K562 (cell line): Measurements from ENCODE around the gene CCDC85B. TPM values are rescaled to one million over a fixed set of nuclear protein-coding genes. Genes with fewer than 3 reads are reported as not detected.

Source experiments
- ADNP ChIP-seq: fragments of 200-800 bp; sonication (Bioruptor generic); IDR thresholded peaks from 2 replicates; pipeline ENCODE4 v1.6.1; 2016; ENCODE audit warnings: missing genetic modification characterization, missing compliant biosample characterization
- ATF7 ChIP-seq: fragments of 450-650 bp; IDR thresholded peaks from 2 replicates; pipeline ENCODE4 v1.7.1; 2014; ENCODE audit warnings: mild to moderate bottlenecking, moderate library complexity
- CBFA2T3 ChIP-seq: fragments of 450-650 bp; IDR thresholded peaks from 2 replicates; pipeline ENCODE4 v1.6.1; 2017
- CBX2 ChIP-seq: fragments of 200-600 bp; sonication (generic); IDR thresholded peaks from one replicate; pipeline ENCODE4 v1.6.1; 2012; ENCODE audit warnings: mild to moderate bottlenecking, low read length, inconsistent platforms; ENCODE audit not compliant: insufficient read depth, poor library complexity, severe bottlenecking
- CHD2 ChIP-seq: IDR thresholded peaks from 2 replicates; pipeline ENCODE4 v1.6.1; 2011; ENCODE audit warnings: low read depth, low read length
- DPF2 ChIP-seq: fragments of 450-650 bp; IDR thresholded peaks from 2 replicates; pipeline ENCODE4 v1.6.1; 2016
- EGR1 ChIP-seq: fragments of 450-650 bp; conservative IDR thresholded peaks from 2 replicates; pipeline ENCODE4 v1.6.1; 2017; ENCODE audit warnings: mild to moderate bottlenecking
- EP300 ChIP-seq: IDR thresholded peaks from 2 replicates; pipeline ENCODE4 v1.6.1; 2012; ENCODE audit warnings: low read length, improper control_type of control experiment
- FUS ChIP-seq: fragments of 200-400 bp; formaldehyde crosslinking; optimal IDR thresholded peaks from 2 replicates; pipeline ENCODE3; 2017; ENCODE audit warnings: low read depth, low read length
- GATAD2A ChIP-seq: fragments of 450-650 bp; IDR thresholded peaks from 2 replicates; pipeline ENCODE4 v1.6.1; 2017
- GTF2E2 ChIP-seq: fragments of 200-800 bp; sonication (Bioruptor generic); IDR thresholded peaks from 2 replicates; pipeline ENCODE4 v1.6.1; 2016; ENCODE audit warnings: missing genetic modification characterization, missing compliant biosample characterization
- HCFC1 ChIP-seq: IDR thresholded peaks from 2 replicates; pipeline ENCODE4 v1.6.1; 2012; ENCODE audit warnings: low read depth, low read length, improper control_type of control experiment
- HMGN3 ChIP-seq: IDR thresholded peaks from 2 replicates; pipeline ENCODE4 v1.6.1; 2011; ENCODE audit warnings: borderline replicate concordance, low read depth, mild to moderate bottlenecking, mixed read lengths, low read length; ENCODE audit not compliant: insufficient read length; ENCODE audit errors: extremely low read depth
- MYC ChIP-seq, 2 experiments: fragments of 250-450 bp in 1 of 2; sonication (Bioruptor Pico) in 1 of 2; IDR thresholded peaks; 2 replicates each; pipeline versions ENCODE4 v1.5.1 to v1.6.1; 2012 to 2021; ENCODE audit warnings: low read depth in 2 of 2, borderline replicate concordance in 1 of 2, improper control_type of control experiment in 1 of 2, low read length in 1 of 2, mild to moderate bottlenecking in 1 of 2, moderate library complexity in 1 of 2
- NFIX ChIP-seq: fragments of 250-450 bp; sonication (Bioruptor Pico); IDR thresholded peaks from 2 replicates; pipeline ENCODE4 v1.4.0; 2020; ENCODE audit warnings: low read depth, mild to moderate bottlenecking, moderate library complexity
- TEAD4 ChIP-seq, 2 experiments: sonication (generic) in 1 of 2; formaldehyde crosslinking in 1 of 2; IDR thresholded peaks; 2 replicates each; pipeline versions ENCODE4 v1.6.1 to v1.8.0; 2012 to 2022; ENCODE audit warnings: borderline replicate concordance in 1 of 2, inconsistent platforms in 1 of 2, low read length in 1 of 2, mild to moderate bottlenecking in 1 of 2, missing genetic modification reagents in 1 of 2
- TSC22D4 ChIP-seq: fragments of 450-650 bp; IDR thresholded peaks from 2 replicates; pipeline ENCODE4 v1.6.1; 2016; ENCODE audit warnings: missing genetic modification characterization, missing biosample characterization, control low read depth
- YY1 ChIP-seq, 3 experiments: IDR thresholded peaks; 2 replicates each; pipeline ENCODE4 v1.6.1; 2011; ENCODE audit warnings: low read length in 2 of 3, mild to moderate bottlenecking in 2 of 3, moderate library complexity in 2 of 3, borderline replicate concordance in 1 of 3, control low read depth in 1 of 3, low read depth in 1 of 3; ENCODE audit not compliant: insufficient read depth in 3 of 3, insufficient replicate concordance in 2 of 3, control insufficient read depth in 1 of 3, insufficient read length in 1 of 3; ENCODE audit errors: extremely low read depth in 1 of 3
- ZEB2 ChIP-seq: fragments of 450-650 bp; IDR thresholded peaks from 2 replicates; pipeline ENCODE4 v1.6.1; 2016
- ZFPM2 ChIP-seq: fragments of 250-450 bp; sonication (Bioruptor Pico); IDR thresholded peaks from 2 replicates; pipeline ENCODE4 v1.5.1; 2022; ENCODE audit warnings: mild to moderate bottlenecking
- ZKSCAN8 ChIP-seq: fragments of 200-800 bp; sonication (Bioruptor generic); IDR thresholded peaks from 2 replicates; pipeline ENCODE4 v1.6.1; 2016; ENCODE audit warnings: missing genetic modification characterization, missing compliant biosample characterization
- ZNF12 ChIP-seq: sonication (generic); formaldehyde crosslinking; IDR thresholded peaks from 2 replicates; pipeline ENCODE4 v1.4.0; 2020; ENCODE audit warnings: mild to moderate bottlenecking, missing genetic modification reagents
- ZNF431 ChIP-seq: sonication (generic); formaldehyde crosslinking; IDR thresholded peaks from 2 replicates; pipeline ENCODE4 v1.8.0; 2022; ENCODE audit warnings: mild to moderate bottlenecking, missing genetic modification reagents
- polyA plus RNA-seq, 8 experiments: library from polyadenylated mRNA; depleted of rRNA in 4 of 8; stranded (reverse) in 5 of 8; unstranded in 3 of 8; fragments of >200 nt; fragmentation: Nextera tagmentation in 2 of 8; fragmentation: Illumina TruSeq in 1 of 8; extraction: Ambion mirVana in 2 of 8; extraction: Trizol in 1 of 8; gene quantifications; 2 replicates each; pipeline versions ENCODE4 v1.2.1 to v1.2.3, GENCODE V29; 2011 to 2014; ENCODE audit warnings: inconsistent platforms in 1 of 8, missing spikeins in 1 of 8
- total RNA-seq, 7 experiments: library from RNA; depleted of rRNA in 6 of 7; stranded (reverse); fragments of >200 nt in 6 of 7; fragmentation: Illumina TruSeq in 2 of 7; extraction: Trizol in 2 of 7; gene quantifications; 2 replicates each; pipeline versions ENCODE4 v1.2.1 to v1.2.3, GENCODE V29; 2011 to 2021; ENCODE audit warnings: low replicate concordance in 1 of 7
- TF ChIP-seq, protein P1 (sequence below), 2 experiments: fragments of 450-650 bp in 1 of 2; IDR thresholded peaks; 2 replicates each; pipeline ENCODE4 v1.6.1; 2011 to 2017; ENCODE audit warnings: low read depth in 2 of 2, antibody characterized with exemption in 1 of 2, borderline replicate concordance in 1 of 2, low read length in 1 of 2, mild to moderate bottlenecking in 1 of 2, mixed read lengths in 1 of 2; ENCODE audit not compliant: control insufficient read depth in 1 of 2
- TF ChIP-seq, protein P2 (sequence below): conservative IDR thresholded peaks from 2 replicates; pipeline ENCODE4 v1.6.1; 2011; ENCODE audit warnings: low read depth, mild to moderate bottlenecking, low read length; ENCODE audit not compliant: control insufficient read depth

The CCDC85B gene
- total and polyA plus RNA-seq, 9 of the 15 experiments (the other 6 are each of a cell fraction or from before 2014, with no cell fraction given) = 0.14 to 138 (median 6.2) TPM

DNA sequence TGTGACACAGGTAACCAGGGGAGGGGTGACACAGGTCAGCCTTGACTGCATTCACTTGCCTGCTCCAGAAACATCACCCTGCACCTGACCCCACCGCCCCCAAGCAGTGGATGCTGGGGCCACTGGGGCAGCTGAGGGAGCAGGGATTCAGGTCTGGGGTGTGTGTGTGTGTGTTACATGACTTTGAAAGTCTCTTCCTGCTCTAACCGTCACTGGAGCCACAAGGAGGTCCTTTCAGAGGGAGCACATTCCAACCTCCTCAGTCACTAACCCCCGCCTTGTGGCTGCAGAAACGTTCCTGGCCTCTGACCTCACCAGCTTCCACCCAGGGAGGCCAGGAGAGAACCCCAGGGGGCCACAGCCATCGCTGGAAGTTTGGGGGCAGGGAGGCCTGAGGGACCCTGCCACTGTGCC is 12.6 kb downstream of the CCDC85B start (continued):
- TF ChIP-seq, protein P1, sequence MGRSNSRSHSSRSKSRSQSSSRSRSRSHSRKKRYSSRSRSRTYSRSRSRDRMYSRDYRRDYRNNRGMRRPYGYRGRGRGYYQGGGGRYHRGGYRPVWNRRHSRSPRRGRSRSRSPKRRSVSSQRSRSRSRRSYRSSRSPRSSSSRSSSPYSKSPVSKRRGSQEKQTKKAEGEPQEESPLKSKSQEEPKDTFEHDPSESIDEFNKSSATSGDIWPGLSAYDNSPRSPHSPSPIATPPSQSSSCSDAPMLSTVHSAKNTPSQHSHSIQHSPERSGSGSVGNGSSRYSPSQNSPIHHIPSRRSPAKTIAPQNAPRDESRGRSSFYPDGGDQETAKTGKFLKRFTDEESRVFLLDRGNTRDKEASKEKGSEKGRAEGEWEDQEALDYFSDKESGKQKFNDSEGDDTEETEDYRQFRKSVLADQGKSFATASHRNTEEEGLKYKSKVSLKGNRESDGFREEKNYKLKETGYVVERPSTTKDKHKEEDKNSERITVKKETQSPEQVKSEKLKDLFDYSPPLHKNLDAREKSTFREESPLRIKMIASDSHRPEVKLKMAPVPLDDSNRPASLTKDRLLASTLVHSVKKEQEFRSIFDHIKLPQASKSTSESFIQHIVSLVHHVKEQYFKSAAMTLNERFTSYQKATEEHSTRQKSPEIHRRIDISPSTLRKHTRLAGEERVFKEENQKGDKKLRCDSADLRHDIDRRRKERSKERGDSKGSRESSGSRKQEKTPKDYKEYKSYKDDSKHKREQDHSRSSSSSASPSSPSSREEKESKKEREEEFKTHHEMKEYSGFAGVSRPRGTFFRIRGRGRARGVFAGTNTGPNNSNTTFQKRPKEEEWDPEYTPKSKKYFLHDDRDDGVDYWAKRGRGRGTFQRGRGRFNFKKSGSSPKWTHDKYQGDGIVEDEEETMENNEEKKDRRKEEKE (IDR thresholded peaks at IDR 0.05; ENCODE audit: borderline replicate concordance in 1 of 2, control insufficient read depth in 1 of 2, low read depth in 2 of 2, low read length in 1 of 2) = 0 out of 4 replicates have a peak, but pooled peaks of 1 of the 2 experiments have one; percentile 25
- peak; percentile 29 for TF ChIP-seq HMGN3
- TF ChIP-seq HCFC1 = no peak
- no peak for TF ChIP-seq CHD2
- TF ChIP-seq, protein P2, sequence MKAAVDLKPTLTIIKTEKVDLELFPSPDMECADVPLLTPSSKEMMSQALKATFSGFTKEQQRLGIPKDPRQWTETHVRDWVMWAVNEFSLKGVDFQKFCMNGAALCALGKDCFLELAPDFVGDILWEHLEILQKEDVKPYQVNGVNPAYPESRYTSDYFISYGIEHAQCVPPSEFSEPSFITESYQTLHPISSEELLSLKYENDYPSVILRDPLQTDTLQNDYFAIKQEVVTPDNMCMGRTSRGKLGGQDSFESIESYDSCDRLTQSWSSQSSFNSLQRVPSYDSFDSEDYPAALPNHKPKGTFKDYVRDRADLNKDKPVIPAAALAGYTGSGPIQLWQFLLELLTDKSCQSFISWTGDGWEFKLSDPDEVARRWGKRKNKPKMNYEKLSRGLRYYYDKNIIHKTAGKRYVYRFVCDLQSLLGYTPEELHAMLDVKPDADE = peak; percentile 42; the same call in 1 of the 2 replicates
- 0 out of 2 replicates have a peak, but pooled peaks have one; percentile 45 for TF ChIP-seq ZNF431 (CRISPR knock-in tag)
- TF ChIP-seq CBFA2T3 = peak; percentile 41; the same call in 1 of the 2 replicates
- 0 out of 2 replicates have a peak, but pooled peaks have one; percentile 61 for TF ChIP-seq ZKSCAN8 (CRISPR knock-in tag)
- peak; percentile 78 for TF ChIP-seq TEAD4 (IDR thresholded peaks at IDR 0.05; ENCODE audit: low read length)
- TF ChIP-seq TEAD4 (CRISPR knock-in tag; IDR thresholded peaks at IDR 0.05; ENCODE audit: borderline replicate concordance) = 0 out of 2 replicates have a peak, but pooled peaks have one; percentile 72
- TF ChIP-seq MYC (IDR thresholded peaks at IDR 0.05; ENCODE audit: low read depth, low read length) = 0 out of 2 replicates have a peak, but pooled peaks have one; percentile 22
- no peak for TF ChIP-seq MYC (CRISPR knock-in tag; IDR thresholded peaks at IDR 0.05; ENCODE audit: borderline replicate concordance, low read depth)
- peak; percentile 25; the same call in 1 of the 2 replicates for TF ChIP-seq EGR1
- peak; percentile 30; the same call in 1 of the 2 replicates for TF ChIP-seq ZEB2
- no peak for TF ChIP-seq NFIX (CRISPR knock-in tag)
- no peak for TF ChIP-seq CBX2
- no peak for TF ChIP-seq GTF2E2 (tag)
- TF ChIP-seq EP300 = peak; percentile 74
- TF ChIP-seq GATAD2A = peak; percentile 82; the same call in 1 of the 2 replicates
- TF ChIP-seq DPF2 = peak; percentile 54; the same call in 1 of the 2 replicates
- no peak for TF ChIP-seq ZFPM2 (CRISPR knock-in tag)
- no peak for TF ChIP-seq YY1 (IDR thresholded peaks at IDR 0.05; ENCODE audit: borderline replicate concordance in 1 of 3, control insufficient read depth in 1 of 3, extremely low read depth in 1 of 3, insufficient read depth in 3 of 3, insufficient read length in 1 of 3, insufficient replicate concordance in 2 of 3, low read depth in 1 of 3, low read length in 2 of 3)
- 0 out of 2 replicates have a peak, but pooled peaks have one; percentile 10 for TF ChIP-seq ADNP (tag)
- no peak for TF ChIP-seq FUS
- TF ChIP-seq ATF7 = 0 out of 2 replicates have a peak, but pooled peaks have one; percentile 37
- no peak for TF ChIP-seq ZNF12 (CRISPR knock-in tag)
- TF ChIP-seq TSC22D4 (tag) = no peak
